AG10803 (cell line): ENCODE data around the gene GLTP.

Source experiments
- DNase-seq: peaks from one replicate; pipeline ENCODE4 v3.0.0; 2010; ENCODE audit warnings: low read depth
- H3K4me3 ChIP-seq: 2 replicates; pipeline ENCODE4 v1.5.1; 2011; ENCODE audit warnings: mild to moderate bottlenecking, low read length, control low read depth
- CTCF ChIP-seq: conservative IDR thresholded peaks from 2 replicates; pipeline ENCODE4 v1.5.1; 2011; ENCODE audit warnings: mild to moderate bottlenecking, low read length, control low read depth, inconsistent platforms

GLTP gene

GRCh38 chr12:109827566-109828550 is 52.5 kb downstream of the GLTP start:
- no peak for DNase-seq
- no peak for TF ChIP-seq CTCF

GRCh38 chr12:109827080-109827479 is 53.3 kb downstream of the GLTP start:
- H3K4me3 ChIP-seq: no peak overlapping the region
- no peak for DNase-seq
- TF ChIP-seq CTCF: no peak

More at GRCh38 chr12:109827566-109828550, 52.5 kb downstream of the GLTP start:
- H3K4me3 ChIP-seq: no peak overlapping the region

GRCh38 chr12:109824731-109825130 is 55.6 kb downstream of the GLTP start:
- TF ChIP-seq CTCF: no peak
- DNase-seq: no peak
- no peak overlapping the region for H3K4me3 ChIP-seq

GRCh38 chr12:109822951-109823411 is 57.4 kb downstream of the GLTP start:
- no peak for TF ChIP-seq CTCF
- no peak for DNase-seq
- no peak overlapping the region for H3K4me3 ChIP-seq

- H3K4me3 ChIP-seq: no peak overlapping the region
- no peak for DNase-seq
- no peak for TF ChIP-seq CTCF
These were observed 57.9 kb downstream of the GLTP start for GRCh38 chr12:109822416-109822815.

- no peak for DNase-seq
- H3K4me3 ChIP-seq: no peak overlapping the region
- no peak for TF ChIP-seq CTCF
These were observed 58.4 kb downstream of the GLTP start for GRCh38 chr12:109821968-109822367.
